Activated naive CD8-positive, alpha-beta T cell (primary cell): ENCODE data around the gene LRP1-AS.

Experiments used
- H3K27ac Mint-ChIP-seq: one replicate; pipeline ENCODE4 v1.8.0; 2021; ENCODE audit warnings: mixed read lengths
- H3K27me3 Mint-ChIP-seq: one replicate; pipeline ENCODE4 v1.8.0; 2021; ENCODE audit warnings: mixed read lengths
- H3K36me3 Mint-ChIP-seq: one replicate; pipeline ENCODE4 v1.8.0; 2021; ENCODE audit warnings: mixed read lengths
- H3K4me1 Mint-ChIP-seq: one replicate; pipeline ENCODE4 v1.8.0; 2021; ENCODE audit warnings: low read depth, mixed read lengths
- H3K4me3 Mint-ChIP-seq: one replicate; pipeline ENCODE4 v1.8.0; 2021; ENCODE audit warnings: mild to moderate bottlenecking, mixed read lengths
- H3K9me3 Mint-ChIP-seq: one replicate; pipeline ENCODE4 v1.8.0; 2021; ENCODE audit warnings: low read depth, mixed read lengths

Gene LRP1-AS

DNA sequence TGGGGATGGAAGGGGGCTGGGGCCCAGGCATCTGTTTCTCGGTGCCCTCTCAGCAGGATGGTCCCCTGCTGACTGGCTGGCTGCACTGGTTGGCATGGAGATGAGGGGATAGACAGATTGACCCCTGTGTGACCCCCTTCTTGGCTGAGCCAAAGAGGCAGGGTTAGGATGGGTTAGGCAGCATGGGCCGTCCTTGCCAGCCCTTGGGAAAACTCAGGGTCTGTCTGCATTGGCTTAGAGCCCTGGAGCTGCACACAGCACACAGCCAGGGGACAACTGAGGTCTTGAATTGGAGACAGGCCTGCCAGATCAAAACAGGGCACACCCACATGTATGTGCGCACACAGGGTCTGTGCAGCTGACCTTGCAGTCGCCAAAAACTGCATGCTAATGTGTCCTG lies 11.2 kb upstream of the LRP1-AS start:
- Mint-ChIP-seq H3K4me3 (no peak overlapping the region), H3K9me3 (no peaks in the 10 kb centered on the region), H3K27ac (no peak overlapping the region), H3K27me3 (no peaks in the 10 kb centered on the region), H3K4me1 (peaks cover 5% of the 10 kb centered on the region), H3K36me3 (peaks cover 3% of the 10 kb centered on the region)

GRCh38 chr12:57158186-57158585 lies 10.8 kb upstream of the LRP1-AS start:
- Mint-ChIP-seq H3K9me3 (no peaks in the 10 kb centered on the region), H3K4me1 (peaks cover 5% of the 10 kb centered on the region), H3K27me3 (no peaks in the 10 kb centered on the region), H3K27ac (no peak overlapping the region), H3K4me3 (no peak overlapping the region), H3K36me3 (peaks cover 3% of the 10 kb centered on the region)

DNA sequence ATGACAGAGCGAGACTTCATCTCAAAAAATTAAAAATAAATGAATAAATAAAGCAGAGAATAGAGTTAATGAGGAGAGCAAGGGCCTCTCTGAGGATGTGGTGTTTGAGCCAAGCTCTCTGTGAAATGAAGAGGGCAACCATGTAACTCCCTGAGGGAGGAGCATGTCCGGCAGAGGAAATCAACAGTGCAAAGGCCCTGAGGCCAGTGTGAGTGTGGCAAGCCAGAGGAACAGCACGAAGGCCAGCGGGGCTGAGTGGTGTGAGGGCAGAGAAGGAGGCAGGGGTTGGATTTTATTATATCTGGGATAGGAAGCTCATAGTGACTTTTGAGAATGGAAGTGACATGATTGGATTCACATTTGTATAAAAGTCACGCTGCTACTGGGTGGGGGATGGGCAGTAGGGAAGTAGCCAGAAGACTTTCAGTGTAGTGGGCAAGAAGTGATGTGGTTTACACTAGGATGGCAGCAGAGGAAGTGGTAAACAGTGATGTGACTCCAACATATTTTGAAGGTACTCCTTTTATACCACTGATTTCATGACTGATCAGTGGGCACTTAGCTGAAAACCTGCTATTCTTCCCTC lies 10.3 kb upstream of the LRP1-AS start:
- H3K27me3 Mint-ChIP-seq, result no peaks in the 10 kb centered on the region
- peaks cover 3% of the 10 kb centered on the region for H3K36me3 Mint-ChIP-seq
- peaks cover 5% of the 10 kb centered on the region for H3K4me1 Mint-ChIP-seq
- no peak overlapping the region for H3K4me3 Mint-ChIP-seq
- no peaks in the 10 kb centered on the region for H3K9me3 Mint-ChIP-seq
- H3K27ac Mint-ChIP-seq, result no peak overlapping the region

GRCh38 chr12:57156701-57157403 lies 9.4 kb upstream of the LRP1-AS start:
- no peaks in the 10 kb centered on the region for H3K9me3 Mint-ChIP-seq
- no peak overlapping the region for H3K27ac Mint-ChIP-seq
- H3K36me3 Mint-ChIP-seq, result no peaks in the 10 kb centered on the region
- no peak overlapping the region for H3K4me3 Mint-ChIP-seq
- H3K27me3 Mint-ChIP-seq, result no peaks in the 10 kb centered on the region
- H3K4me1 Mint-ChIP-seq, result peaks cover 5% of the 10 kb centered on the region

DNA sequence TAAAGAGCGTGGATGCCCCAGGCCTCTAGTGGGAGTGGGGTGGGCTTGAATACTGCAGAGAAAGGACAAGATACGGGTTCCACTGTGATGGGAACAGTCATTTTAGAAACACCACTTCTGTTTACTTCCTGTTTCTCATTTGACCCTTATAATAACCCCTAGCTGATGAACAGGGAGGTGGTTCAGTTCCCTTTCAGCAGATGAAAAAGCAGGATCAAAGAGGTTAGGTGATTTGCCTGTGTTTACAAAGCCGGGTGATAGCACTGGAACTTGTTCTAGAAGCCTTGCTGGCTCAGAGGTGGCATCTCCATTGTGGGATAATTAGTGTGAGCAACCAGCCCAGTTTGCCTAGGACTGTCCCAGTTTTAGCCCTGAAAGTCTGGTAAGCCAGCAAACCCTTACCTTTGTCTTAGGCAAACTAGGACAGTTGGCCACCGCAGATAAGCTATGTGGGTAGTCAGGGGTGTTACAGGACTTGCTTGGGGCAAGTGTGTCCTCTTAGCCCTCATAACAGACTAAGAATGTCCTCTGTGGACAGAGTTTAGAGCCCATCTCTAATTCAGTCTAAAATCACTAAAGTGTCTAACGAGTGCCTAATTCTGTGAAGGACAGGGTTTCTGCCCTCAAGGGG lies 7.5 kb upstream of the LRP1-AS start:
- H3K4me1 Mint-ChIP-seq, result peaks cover 5% of the 10 kb centered on the region
- H3K9me3 Mint-ChIP-seq, result no peaks in the 10 kb centered on the region
- no peak overlapping the region for H3K27ac Mint-ChIP-seq
- H3K27me3 Mint-ChIP-seq, result no peaks in the 10 kb centered on the region
- no peak overlapping the region for H3K4me3 Mint-ChIP-seq
- H3K36me3 Mint-ChIP-seq, result no peaks in the 10 kb centered on the region

DNA sequence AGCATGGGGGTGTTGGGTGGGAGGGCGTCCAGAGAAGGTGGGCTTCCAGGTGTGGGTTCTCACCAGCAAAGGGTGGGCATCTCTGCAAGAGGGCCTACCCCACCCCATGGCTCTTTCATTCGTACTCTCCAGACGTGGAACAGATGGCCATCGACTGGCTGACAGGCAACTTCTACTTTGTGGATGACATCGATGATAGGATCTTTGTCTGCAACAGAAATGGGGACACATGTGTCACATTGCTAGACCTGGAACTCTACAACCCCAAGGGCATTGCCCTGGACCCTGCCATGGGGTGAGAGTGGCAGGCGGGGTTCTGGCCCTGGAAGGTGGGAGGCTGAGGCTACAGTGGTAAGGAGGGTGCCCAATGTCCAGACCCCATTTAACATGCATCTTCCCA lies 6.7 kb upstream of the LRP1-AS start:
- Mint-ChIP-seq H3K27me3 (no peaks in the 10 kb centered on the region), H3K36me3 (no peaks in the 10 kb centered on the region), H3K27ac (no peak overlapping the region), H3K4me3 (no peak overlapping the region), H3K9me3 (no peaks in the 10 kb centered on the region), H3K4me1 (peaks cover 5% of the 10 kb centered on the region)

- H3K27me3 Mint-ChIP-seq, result no peaks in the 10 kb centered on the region
- H3K27ac Mint-ChIP-seq, result no peak overlapping the region
- H3K4me3 Mint-ChIP-seq, result no peak overlapping the region
- H3K36me3 Mint-ChIP-seq, result no peaks in the 10 kb centered on the region
- no peaks in the 10 kb centered on the region for H3K9me3 Mint-ChIP-seq
- peaks cover 5% of the 10 kb centered on the region for H3K4me1 Mint-ChIP-seq
Measured at GRCh38 chr12:57153415-57153997, 6.1 kb upstream of the LRP1-AS start.

DNA sequence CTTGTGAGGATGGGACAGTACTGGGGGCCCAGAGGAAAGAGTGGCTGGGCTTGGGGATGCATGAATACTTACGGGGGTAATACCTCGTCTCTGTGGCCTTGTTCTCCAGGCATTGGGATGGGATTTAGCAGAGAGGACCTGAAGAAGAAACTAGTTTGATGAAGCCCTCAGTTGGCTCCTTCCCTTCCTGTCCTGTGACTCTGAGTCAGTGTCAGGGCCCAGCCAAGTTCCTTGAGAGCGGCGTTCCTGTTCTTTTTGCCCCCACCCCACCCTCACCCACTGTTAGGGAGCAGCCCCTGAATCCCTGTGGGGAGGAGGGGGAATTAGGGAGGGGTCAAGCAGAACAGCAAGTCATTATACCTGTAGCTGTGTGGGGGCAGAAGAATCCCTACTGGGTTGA lies 5.2 kb upstream of the LRP1-AS start:
- H3K4me3 Mint-ChIP-seq, result no peak overlapping the region
- no peaks in the 10 kb centered on the region for H3K36me3 Mint-ChIP-seq
- H3K9me3 Mint-ChIP-seq, result no peaks in the 10 kb centered on the region
- H3K4me1 Mint-ChIP-seq, result peaks cover 2% of the 10 kb centered on the region
- no peaks in the 10 kb centered on the region for H3K27me3 Mint-ChIP-seq
- no peak overlapping the region for H3K27ac Mint-ChIP-seq

GRCh38 chr12:57151741-57152630 lies 4.6 kb upstream of the LRP1-AS start:
- Mint-ChIP-seq H3K9me3 (no peaks in the 10 kb centered on the region), H3K36me3 (no peaks in the 10 kb centered on the region), H3K27ac (no peak overlapping the region), H3K4me1 (no peaks in the 10 kb centered on the region), H3K27me3 (no peaks in the 10 kb centered on the region), H3K4me3 (no peak overlapping the region)

- Mint-ChIP-seq H3K9me3 (no peaks in the 10 kb centered on the region), H3K27me3 (no peaks in the 10 kb centered on the region), H3K4me1 (no peaks in the 10 kb centered on the region), H3K27ac (no peak overlapping the region), H3K4me3 (no peak overlapping the region), H3K36me3 (no peaks in the 10 kb centered on the region)
Measured at GRCh38 chr12:57150400-57151000, 3.1 kb upstream of the LRP1-AS start.

DNA sequence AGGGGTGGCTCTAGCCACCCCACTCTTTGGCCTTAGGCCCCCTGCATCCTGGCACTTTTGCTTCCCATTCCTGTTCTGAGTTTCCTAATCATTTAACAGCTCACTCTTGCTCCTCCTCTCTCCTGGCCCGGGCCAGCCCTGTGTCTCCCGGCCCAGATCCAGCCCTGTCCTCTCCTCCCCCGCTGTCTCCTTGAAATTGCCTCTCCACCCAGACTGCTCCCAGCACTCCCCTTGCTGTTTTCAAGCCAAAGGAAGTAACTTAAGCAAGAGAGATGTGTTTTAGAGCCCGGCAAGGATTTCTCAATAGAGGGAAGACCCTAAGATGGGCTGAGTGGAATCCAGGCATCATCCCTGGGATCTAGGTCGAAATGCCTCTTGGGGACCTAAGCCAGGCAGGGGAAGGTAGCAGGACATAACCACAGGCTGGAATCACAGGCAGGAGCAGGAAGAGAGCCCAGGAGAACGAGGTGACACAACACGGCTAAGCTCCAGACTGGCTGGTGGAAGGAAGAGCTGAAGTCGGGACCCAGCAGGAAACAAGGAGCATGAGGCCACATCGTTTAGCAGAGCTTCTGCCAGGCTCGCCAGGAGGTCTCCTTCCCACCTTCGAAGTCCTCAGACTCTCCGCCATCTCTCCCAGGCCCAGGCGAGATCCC lies 2.0 kb upstream of the LRP1-AS start:
- H3K4me3 Mint-ChIP-seq, result no peak overlapping the region
- no peak overlapping the region for H3K27ac Mint-ChIP-seq
- no peaks in the 10 kb centered on the region for H3K9me3 Mint-ChIP-seq
- H3K4me1 Mint-ChIP-seq, result peaks cover under 1% of the 10 kb centered on the region
- H3K27me3 Mint-ChIP-seq, result no peaks in the 10 kb centered on the region
- H3K36me3 Mint-ChIP-seq, result no peaks in the 10 kb centered on the region

GRCh38 chr12:57148469-57149244 lies 1.2 kb upstream of the LRP1-AS start:
- Mint-ChIP-seq H3K9me3 (no peaks in the 10 kb centered on the region), H3K4me1 (peaks cover 4% of the 10 kb centered on the region), H3K4me3 (no peak overlapping the region), H3K27me3 (no peaks in the 10 kb centered on the region), H3K27ac (no peak overlapping the region), H3K36me3 (no peaks in the 10 kb centered on the region)

GRCh38 chr12:57146092-57146491 lies 1.3 kb downstream of the LRP1-AS start:
- H3K4me1 Mint-ChIP-seq, result peaks cover 18% of the 10 kb centered on the region
- H3K9me3 Mint-ChIP-seq, result no peaks in the 10 kb centered on the region
- H3K27me3 Mint-ChIP-seq, result no peaks in the 10 kb centered on the region
- H3K36me3 Mint-ChIP-seq, result no peaks in the 10 kb centered on the region
- H3K4me3 Mint-ChIP-seq, result no peak overlapping the region
- no peak overlapping the region for H3K27ac Mint-ChIP-seq
